Prostate gland (tissue), 2 donors: ENCODE data around the gene SPINK2.

Experiments
- POLR2AphosphoS5 ChIP-seq: sonication (generic); formaldehyde crosslinking; IDR thresholded peaks from one replicate; pipeline ENCODE4 v1.6.1; 2017; ENCODE audit warnings: antibody characterized with exemption
- TF ChIP-seq, protein P1 (sequence below), 4 experiments: fragments of 200-600 bp in 2 of 4; fragments of 450-650 bp in 2 of 4; sonication (generic) in 2 of 4; IDR thresholded peaks; 1 replicate in 3 of 4; 2 replicates in 1 of 4; pipeline ENCODE4 v1.5.1; 2016 to 2019; ENCODE audit warnings: antibody characterized with exemption in 4 of 4, mild to moderate bottlenecking in 2 of 4, moderate library complexity in 2 of 4

DNA sequence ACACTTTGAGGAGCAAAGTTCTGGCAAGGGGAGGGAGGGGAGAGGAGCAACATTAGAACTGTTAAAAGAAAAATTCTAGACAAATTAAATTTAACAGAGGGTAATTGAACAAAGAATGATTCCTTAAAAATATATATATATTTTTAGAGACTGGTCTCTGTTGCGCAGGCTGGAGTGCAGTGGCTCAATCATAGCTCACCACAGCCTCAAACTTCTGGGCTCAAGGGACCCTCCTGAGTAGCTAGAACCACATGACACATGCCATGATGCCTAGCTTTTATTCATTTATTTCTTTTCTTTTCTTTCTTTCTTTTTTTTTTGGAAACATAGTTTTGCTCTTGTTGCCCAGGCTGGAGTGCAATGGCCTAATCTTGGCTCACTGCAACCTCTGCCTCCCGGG lies 19.1 kb upstream of the SPINK2 start:
- TF ChIP-seq, protein P1, sequence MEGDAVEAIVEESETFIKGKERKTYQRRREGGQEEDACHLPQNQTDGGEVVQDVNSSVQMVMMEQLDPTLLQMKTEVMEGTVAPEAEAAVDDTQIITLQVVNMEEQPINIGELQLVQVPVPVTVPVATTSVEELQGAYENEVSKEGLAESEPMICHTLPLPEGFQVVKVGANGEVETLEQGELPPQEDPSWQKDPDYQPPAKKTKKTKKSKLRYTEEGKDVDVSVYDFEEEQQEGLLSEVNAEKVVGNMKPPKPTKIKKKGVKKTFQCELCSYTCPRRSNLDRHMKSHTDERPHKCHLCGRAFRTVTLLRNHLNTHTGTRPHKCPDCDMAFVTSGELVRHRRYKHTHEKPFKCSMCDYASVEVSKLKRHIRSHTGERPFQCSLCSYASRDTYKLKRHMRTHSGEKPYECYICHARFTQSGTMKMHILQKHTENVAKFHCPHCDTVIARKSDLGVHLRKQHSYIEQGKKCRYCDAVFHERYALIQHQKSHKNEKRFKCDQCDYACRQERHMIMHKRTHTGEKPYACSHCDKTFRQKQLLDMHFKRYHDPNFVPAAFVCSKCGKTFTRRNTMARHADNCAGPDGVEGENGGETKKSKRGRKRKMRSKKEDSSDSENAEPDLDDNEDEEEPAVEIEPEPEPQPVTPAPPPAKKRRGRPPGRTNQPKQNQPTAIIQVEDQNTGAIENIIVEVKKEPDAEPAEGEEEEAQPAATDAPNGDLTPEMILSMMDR (IDR thresholded peaks at IDR 0.05): no peak
- no peak for TF ChIP-seq POLR2AphosphoS5
